ENCODE data around the gene MINDY4.

MINDY4 gene

GRCh38 chr7:30920584-30921539, 149.6 kb downstream of the MINDY4 start:
- no peak for DNase-seq

- no peak for DNase-seq
Measured at GRCh38 chr7:30921540-30922401, 150.6 kb downstream of the MINDY4 start.

GRCh38 chr7:30922596-30922995, 151.4 kb downstream of the MINDY4 start:
- DNase-seq: no peak

DNA sequence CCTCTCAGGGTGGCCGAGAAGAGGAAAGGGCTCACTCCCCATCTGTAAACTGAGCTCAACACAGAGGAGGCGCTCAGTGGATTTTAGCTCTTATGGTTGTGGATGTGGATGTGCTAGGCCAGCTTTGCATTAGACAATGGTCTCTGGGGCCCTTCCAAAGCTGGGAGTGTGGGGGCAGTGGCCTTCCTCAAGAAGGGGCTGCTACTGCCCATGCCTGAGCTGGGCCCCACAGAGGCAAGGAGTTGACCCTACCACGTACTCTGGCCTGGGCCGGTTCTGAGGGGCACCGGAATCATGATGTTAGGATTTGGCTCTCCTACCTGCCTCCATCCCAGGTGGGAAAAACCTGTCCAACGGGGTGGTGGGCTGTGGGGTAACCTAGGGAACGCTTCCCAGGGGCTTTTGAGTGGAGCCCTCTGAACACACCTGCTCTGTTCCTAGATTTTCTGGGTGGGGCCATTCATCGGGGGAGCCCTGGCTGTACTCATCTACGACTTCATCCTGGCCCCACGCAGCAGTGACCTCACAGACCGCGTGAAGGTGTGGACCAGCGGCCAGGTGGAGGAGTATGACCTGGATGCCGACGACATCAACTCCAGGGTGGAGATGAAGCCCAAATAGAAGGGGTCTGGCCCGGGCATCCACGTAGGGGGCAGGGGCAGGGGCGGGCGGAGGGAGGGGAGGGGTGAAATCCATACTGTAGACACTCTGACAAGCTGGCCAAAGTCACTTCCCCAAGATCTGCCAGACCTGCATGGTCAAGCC, 152.0 kb downstream of the MINDY4 start:
- DNase-seq: no peak

DNA sequence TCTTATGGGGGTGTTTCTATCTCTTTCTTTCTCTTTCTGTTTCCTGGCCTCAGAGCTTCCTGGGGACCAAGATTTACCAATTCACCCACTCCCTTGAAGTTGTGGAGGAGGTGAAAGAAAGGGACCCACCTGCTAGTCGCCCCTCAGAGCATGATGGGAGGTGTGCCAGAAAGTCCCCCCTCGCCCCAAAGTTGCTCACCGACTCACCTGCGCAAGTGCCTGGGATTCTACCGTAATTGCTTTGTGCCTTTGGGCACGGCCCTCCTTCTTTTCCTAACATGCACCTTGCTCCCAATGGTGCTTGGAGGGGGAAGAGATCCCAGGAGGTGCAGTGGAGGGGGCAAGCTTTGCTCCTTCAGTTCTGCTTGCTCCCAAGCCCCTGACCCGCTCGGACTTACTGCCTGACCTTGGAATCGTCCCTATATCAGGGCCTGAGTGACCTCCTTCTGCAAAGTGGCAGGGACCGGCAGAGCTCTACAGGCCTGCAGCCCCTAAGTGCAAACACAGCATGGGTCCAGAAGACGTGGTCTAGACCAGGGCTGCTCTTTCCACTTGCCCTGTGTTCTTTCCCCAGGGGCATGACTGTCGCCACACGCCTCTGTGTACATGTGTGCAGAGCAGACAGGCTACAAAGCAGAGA, 152.7 kb downstream of the MINDY4 start:
- no peak for DNase-seq

- no peak for DNase-seq
Measured at GRCh38 chr7:30924624-30925023, 153.4 kb downstream of the MINDY4 start.

- DNase-seq: no peak
Measured at GRCh38 chr7:30925117-30925516, 153.9 kb downstream of the MINDY4 start.

DNA sequence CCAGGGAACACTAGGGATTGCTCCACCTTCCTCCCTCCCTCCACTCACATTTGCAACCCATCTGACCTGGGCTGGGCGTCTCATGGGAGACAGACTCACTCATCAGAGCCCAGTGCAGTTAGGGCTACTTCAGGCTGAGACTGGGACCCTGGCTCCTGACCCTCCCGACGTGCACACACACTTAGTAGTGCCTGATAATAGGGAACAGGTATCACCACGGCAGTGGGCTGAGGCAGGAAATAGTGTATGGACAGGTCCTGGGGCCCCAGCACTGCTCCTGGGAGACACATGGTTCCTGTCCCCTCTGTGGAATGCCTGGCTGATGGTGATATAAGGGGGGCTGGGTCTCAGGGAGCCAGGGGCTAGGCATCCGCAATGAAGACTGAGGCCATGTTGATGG, 154.7 kb downstream of the MINDY4 start:
- DNase-seq: no peak

DNA sequence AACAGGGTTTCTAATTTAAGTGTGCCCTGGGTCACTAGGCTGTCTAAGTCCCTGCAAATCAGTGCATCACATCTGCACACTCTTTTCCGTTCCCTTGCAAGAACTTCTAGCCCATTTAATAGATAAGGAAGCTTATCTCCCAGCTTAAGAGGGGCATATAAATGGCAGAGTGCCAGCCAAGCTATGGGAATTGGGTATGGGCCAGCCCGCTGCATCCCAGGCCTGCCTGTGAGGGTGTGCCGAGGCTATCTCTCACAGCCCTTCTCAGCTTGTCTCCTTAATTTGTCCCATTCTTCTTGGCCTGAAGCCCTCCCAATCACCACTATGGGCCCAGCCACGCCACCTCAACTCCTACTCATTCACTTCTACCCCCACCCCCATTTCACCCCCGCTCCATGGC, 155.1 kb downstream of the MINDY4 start:
- DNase-seq: no peak

GRCh38 chr7:30927040-30927439, 155.8 kb downstream of the MINDY4 start:
- no peak for DNase-seq

GRCh38 chr7:30927559-30927958, 156.3 kb downstream of the MINDY4 start:
- DNase-seq: no peak

GRCh38 chr7:30928254-30928872, 157.1 kb downstream of the MINDY4 start:
- DNase-seq: no peak

- no peak for DNase-seq
Measured at GRCh38 chr7:30929686-30930085, 158.5 kb downstream of the MINDY4 start.

- DNase-seq: no peak
Measured at GRCh38 chr7:30930621-30931020, 159.4 kb downstream of the MINDY4 start.

GRCh38 chr7:30931161-30931928, 160.1 kb downstream of the MINDY4 start:
- no peak for DNase-seq

DNA sequence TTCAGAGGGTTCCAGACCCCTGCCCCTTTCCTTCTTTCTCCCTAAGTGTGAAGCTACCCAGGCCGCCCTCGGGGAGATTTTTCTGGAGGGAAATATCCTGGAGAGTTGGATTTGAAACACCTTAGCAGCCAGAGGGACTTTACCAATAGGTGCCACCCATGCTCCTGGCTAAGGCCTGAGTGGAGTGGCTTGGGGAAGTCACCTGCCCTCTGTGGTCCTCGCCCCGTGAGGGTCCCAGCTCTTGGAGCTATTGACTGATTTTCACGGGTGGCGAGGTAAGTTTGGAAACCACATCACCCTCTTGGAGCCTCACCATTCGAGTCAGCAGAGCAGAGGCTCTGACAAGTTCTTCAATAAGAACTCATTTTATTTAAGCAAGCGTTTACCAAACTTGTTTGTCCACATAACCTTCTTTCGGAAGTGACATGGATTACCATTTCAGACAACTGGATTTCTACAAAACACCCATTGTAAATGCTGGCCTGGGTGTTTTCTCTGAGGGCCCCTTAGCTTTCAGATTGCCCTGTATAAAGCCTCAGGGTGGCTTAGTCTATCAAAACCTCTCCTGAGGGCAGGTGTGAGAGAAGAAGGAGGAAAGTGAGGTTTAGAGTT, 160.8 kb downstream of the MINDY4 start:
- no peak for DNase-seq

- no peak for DNase-seq
Measured at GRCh38 chr7:30932562-30932961, 161.3 kb downstream of the MINDY4 start.

DNA sequence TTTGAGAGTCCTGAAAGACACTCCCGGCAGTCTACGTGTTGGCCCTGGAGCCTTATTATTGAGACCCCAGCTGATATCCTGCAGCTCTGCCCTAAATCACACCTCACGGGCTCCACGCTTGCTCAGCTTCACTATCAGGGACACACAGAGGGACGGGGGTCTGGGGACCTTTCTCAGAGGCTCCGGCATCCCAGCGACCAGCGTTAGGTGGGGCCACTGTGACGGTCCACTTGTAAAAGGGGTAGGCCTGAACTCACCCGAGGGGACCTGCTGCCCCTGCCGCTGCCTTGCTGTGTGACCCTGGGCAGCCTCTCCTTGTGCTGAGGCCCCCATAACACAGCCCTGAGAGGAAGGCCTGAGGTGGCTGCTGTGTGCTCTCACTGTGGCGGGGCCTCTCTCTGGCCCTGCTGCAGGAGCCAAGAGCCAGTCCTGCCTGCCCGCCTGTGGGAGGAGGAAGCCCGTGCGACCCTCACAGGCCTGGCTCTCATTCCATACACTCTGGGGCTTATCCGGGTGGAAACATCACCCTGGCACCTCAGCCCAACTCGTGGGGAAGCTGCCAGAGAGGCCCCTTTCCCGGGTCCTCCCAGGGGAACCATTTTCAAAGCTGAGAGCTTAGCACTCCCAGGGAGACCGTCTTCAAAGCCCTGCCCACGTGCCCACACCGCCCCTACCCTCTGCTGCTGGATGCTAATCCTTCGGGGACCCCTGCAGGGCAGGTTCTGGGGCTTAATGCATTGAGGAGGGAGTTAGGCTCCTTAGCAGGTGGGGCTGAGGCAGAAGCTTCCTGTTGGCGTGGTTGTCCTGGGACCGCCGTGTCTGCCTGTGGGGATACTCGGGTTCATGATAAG, 162.1 kb downstream of the MINDY4 start:
- DNase-seq: no peak

DNA sequence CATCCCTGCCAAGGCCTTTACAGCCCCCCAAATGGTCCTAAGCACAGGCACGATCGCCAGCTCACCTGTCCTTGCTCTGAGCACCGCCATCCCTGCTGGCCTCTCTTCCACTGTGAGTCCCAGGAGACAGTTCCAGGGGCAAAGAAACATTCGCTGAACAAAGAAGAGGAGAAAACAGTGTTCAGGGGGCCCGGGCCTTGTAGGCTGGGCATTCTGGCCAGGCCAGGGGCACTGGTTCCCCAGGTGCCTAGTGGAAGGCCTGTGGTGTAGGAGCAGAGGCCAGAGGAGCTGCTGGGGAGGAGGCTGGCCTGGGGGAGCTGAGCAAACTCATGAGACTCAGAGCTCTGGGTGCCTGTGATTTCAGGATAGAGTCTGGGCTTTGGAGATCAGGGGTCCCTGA, 163.0 kb downstream of the MINDY4 start:
- DNase-seq: no peak

All from activated CD4-positive, alpha-beta T cell treated with anti-CD3 and anti-CD28 coated beads for 48 hours (primary cell).